GM12865 (cell line): ENCODE data around the gene ETF1.

Experiments
- DNase-seq: peaks from one replicate; pipeline ENCODE4 v3.0.0; 2010; ENCODE audit warnings: low read depth
- H3K4me3 ChIP-seq: 2 replicates; pipeline ENCODE4 v1.5.1; 2011; ENCODE audit warnings: mild to moderate bottlenecking, low read depth, low read length, control low read depth
- TF ChIP-seq, protein P1 (sequence below): IDR thresholded peaks from 2 replicates; pipeline ENCODE4 v1.5.1; 2011; ENCODE audit warnings: low read length, control low read depth, low read depth, inconsistent platforms; ENCODE audit not compliant: insufficient read depth; ENCODE audit errors: missing control alignments

ETF1 gene

DNA sequence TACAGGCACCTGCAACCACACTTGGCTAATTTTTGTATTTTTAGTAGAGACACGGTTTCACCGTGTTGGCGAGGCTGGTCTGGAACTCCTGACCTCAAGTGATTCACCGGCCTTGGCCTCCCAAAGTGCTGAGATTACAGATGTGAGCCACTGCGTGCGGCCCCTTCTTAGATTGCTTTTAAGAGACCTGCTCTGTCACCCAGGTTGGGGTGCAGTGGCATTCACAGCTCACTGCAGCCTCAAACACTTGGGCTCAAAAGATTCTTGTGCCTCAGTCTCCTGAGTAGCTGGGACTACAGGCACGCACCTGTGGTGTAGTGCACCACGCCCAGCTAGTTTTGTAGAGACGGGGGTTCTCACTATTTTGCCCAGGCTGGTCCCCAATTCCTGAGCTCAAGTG lies 21.2 kb upstream of the ETF1 start:
- DNase-seq = no peak
- TF ChIP-seq, protein P1, sequence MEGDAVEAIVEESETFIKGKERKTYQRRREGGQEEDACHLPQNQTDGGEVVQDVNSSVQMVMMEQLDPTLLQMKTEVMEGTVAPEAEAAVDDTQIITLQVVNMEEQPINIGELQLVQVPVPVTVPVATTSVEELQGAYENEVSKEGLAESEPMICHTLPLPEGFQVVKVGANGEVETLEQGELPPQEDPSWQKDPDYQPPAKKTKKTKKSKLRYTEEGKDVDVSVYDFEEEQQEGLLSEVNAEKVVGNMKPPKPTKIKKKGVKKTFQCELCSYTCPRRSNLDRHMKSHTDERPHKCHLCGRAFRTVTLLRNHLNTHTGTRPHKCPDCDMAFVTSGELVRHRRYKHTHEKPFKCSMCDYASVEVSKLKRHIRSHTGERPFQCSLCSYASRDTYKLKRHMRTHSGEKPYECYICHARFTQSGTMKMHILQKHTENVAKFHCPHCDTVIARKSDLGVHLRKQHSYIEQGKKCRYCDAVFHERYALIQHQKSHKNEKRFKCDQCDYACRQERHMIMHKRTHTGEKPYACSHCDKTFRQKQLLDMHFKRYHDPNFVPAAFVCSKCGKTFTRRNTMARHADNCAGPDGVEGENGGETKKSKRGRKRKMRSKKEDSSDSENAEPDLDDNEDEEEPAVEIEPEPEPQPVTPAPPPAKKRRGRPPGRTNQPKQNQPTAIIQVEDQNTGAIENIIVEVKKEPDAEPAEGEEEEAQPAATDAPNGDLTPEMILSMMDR = no peak

DNA sequence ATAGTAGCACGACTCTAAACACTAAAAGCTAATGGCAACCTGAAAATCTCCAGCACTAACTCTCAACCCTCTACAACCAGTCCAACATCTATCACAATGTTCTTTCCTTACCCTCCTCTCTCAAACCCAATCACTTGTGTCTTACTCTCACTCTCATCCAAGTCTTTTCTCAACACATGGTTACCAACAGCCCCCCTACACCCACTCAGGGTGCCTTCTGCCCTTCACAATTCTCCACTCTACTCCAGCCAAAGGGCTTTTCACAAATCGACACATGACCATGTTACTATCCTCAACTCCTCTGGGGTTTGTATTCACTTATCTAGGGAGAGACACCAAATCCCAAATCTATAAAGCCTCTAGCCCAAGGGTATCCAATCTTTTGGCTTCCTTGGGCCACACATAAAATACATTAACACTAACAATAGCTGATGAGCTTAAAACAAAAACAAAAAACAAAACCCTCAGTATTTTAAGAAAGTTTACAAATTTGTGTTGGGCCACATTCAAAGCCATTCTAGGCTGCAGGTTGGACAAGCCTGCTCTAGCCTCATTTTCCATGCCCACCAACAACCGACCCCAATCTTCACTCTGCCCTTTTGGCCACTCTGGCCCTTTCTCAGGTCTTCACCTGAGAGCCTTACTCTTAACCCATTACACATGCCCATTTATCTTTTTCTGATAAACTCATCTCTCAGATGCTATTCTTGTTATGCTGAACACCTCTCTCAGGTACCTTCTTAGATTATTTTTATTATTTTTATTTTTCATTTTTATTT lies 20.5 kb upstream of the ETF1 start:
- TF ChIP-seq, protein P1 = no peak
- no peak overlapping the region for H3K4me3 ChIP-seq
- no peak for DNase-seq

More for the DNA sequence above, 21.2 kb upstream of the ETF1 start:
- no peak overlapping the region for H3K4me3 ChIP-seq

DNA sequence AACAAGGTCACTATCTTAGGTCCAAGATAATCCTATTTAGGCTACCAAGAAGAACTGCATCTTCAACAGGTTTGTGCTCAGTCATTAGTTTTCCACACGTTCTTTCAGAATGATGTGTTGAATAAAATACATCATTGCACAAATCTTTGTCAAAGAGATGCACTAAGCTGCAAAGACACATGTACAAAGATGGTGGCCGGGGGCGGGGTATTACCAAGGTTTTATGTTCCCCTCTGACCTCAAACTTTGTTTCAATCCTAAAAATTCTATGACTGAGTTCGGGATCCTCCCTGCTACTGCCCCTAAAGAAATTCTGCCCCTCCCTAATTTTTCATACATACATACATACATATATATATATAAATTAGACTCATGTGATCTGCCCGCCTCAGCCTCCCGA lies 17.9 kb upstream of the ETF1 start:
- DNase-seq = no peak
- TF ChIP-seq, protein P1 = no peak
- no peak overlapping the region for H3K4me3 ChIP-seq

DNA sequence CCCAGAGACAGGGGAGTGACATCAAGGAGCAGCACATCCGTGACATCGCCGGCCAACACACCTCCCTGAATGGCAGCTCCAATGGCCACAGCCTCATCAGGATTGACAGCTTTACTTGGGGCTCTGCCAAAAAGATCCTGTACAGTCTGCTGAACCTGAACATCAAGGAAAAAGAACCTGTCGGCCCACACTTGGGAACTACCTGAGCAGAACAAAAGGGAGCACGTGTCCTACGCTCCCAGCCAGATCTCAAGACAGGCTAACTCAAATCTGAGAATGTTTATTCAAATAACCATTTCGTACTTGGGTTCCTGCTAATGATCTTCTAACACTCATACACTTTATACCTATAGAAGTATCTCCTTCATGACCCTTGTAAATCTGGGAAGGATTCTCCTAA lies 16.9 kb upstream of the ETF1 start:
- H3K4me3 ChIP-seq = no peak overlapping the region
- TF ChIP-seq, protein P1 = no peak
- DNase-seq = no peak

DNA sequence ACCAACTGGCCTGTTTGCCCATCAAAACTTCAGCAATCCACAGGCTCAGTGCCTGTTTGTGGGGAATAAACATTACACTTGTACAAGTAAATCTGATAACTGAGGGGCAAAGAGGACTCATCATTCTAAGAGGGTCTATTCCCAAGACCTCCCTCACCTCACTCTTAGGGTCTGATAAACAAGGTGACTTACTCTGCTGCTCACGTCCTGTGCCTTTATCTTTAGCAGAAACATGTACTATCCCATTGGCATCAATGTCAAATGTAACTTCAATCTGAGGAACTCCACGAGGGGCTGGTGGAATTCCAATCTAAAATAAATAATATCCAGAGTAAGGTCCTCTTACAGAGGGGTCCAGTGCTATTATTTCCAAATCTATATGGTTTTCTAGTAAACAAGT lies 14.6 kb upstream of the ETF1 start:
- H3K4me3 ChIP-seq = no peak overlapping the region
- TF ChIP-seq, protein P1 = no peak
- no peak for DNase-seq

DNA sequence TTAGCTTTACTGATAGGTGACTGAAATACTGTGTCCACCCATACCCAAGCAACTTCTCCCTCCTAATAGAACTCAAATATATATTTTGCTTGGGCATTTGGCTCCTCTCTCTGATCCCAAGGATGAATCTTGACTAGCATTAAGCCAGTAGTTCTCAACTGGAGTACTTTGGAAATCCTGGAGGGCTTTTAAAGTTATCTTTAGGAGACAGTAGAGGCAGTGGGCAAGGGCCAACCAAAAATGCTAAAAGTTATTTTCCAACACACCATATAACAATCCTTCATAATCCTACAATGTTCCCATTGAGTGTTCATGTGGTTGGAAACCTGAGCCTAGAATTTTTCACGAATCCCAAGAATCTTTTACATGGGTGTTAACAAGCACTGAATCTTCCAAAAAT lies 11.1 kb upstream of the ETF1 start:
- H3K4me3 ChIP-seq = no peak overlapping the region
- no peak for DNase-seq
- TF ChIP-seq, protein P1 = no peak
